Measurements from ENCODE around the gene GRP.

DNA sequence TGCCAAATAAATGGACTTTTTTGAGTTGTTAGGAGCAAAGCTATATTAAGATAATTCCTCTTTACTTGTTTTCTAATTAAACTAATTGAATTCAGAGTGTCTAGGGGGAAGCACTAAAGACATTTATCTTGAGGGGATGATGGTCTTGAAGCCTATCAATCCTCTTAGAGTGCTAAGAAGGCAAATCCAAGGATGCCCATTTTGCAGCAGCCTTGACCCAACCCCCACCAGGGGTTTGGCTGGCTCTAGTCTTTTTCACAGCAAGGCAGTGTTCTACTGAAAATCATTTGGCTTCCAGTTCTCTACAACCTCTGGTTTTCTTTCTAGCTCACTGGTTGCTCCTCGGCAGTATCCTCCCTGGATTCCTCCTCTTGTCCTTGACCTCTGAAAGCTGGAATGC lies 59.8 kb downstream of the GRP start:
- TF ChIP-seq POLR2A (IDR thresholded peaks at IDR 0.05; ENCODE audit: low read depth, low read length) (no peak), TAF1 (IDR thresholded peaks at IDR 0.05; ENCODE audit: borderline replicate concordance, low read depth, low read length) (no peak)
